NB4 (cell line): ENCODE measurements around the gene PRC1.

Source experiments
- DNase-seq: peaks from one replicate; pipeline ENCODE4 v3.0.0; 2010; ENCODE audit warnings: low read depth
- H3K4me3 ChIP-seq: one replicate; pipeline ENCODE4 v1.5.1; 2011; ENCODE audit warnings: mild to moderate bottlenecking, low read depth, low read length, moderate library complexity
- MAX ChIP-seq: IDR thresholded peaks from 2 replicates; pipeline ENCODE4 v1.6.1; 2011; ENCODE audit warnings: low read depth, low read length
- MYC ChIP-seq: IDR thresholded peaks from 2 replicates; pipeline ENCODE4 v1.6.1; 2011; ENCODE audit warnings: low read depth, low read length
- POLR2A ChIP-seq: IDR thresholded peaks from 2 replicates; pipeline ENCODE4 v1.6.1; 2011; ENCODE audit warnings: mild to moderate bottlenecking; ENCODE audit not compliant: insufficient read length; ENCODE audit errors: extremely low read depth
- TF ChIP-seq, protein P1 (sequence below): IDR thresholded peaks from one replicate; pipeline ENCODE4 v1.5.1; 2012; ENCODE audit warnings: low read depth, low read length

Gene PRC1

GRCh38 chr15:90949979-90950675 lies 44.2 kb downstream of the PRC1 start:
- no peak for DNase-seq
- H3K4me3 ChIP-seq, result peak overlapping the region; percentile 14
- TF ChIP-seq POLR2A (no peak), MAX (no peak), MYC (no peak)
- TF ChIP-seq, protein P1, sequence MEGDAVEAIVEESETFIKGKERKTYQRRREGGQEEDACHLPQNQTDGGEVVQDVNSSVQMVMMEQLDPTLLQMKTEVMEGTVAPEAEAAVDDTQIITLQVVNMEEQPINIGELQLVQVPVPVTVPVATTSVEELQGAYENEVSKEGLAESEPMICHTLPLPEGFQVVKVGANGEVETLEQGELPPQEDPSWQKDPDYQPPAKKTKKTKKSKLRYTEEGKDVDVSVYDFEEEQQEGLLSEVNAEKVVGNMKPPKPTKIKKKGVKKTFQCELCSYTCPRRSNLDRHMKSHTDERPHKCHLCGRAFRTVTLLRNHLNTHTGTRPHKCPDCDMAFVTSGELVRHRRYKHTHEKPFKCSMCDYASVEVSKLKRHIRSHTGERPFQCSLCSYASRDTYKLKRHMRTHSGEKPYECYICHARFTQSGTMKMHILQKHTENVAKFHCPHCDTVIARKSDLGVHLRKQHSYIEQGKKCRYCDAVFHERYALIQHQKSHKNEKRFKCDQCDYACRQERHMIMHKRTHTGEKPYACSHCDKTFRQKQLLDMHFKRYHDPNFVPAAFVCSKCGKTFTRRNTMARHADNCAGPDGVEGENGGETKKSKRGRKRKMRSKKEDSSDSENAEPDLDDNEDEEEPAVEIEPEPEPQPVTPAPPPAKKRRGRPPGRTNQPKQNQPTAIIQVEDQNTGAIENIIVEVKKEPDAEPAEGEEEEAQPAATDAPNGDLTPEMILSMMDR, result no peak

- no peak for TF ChIP-seq MYC
- TF ChIP-seq POLR2A, result no peak
- TF ChIP-seq MAX, result no peak
- TF ChIP-seq, protein P1, result no peak
- no peak for DNase-seq
- no peak overlapping the region for H3K4me3 ChIP-seq
These were observed 45.8 kb downstream of the PRC1 start for GRCh38 chr15:90948506-90948905.

- TF ChIP-seq MYC (no peak; the same call in 1 of the 2 replicates), MAX (0 out of 2 replicates have a peak, but pooled peaks have one; percentile 10)
- H3K4me3 ChIP-seq, result no peak overlapping the region
- DNase-seq, result peak; percentile 61
These were observed 46.6 kb downstream of the PRC1 start for GRCh38 chr15:90947577-90948357.

- no peak for DNase-seq
- H3K4me3 ChIP-seq, result no peak overlapping the region
- TF ChIP-seq MAX (no peak), POLR2A (no peak), MYC (no peak)
- TF ChIP-seq, protein P1, result no peak
These were observed 47.3 kb downstream of the PRC1 start for GRCh38 chr15:90946941-90947576.

DNA sequence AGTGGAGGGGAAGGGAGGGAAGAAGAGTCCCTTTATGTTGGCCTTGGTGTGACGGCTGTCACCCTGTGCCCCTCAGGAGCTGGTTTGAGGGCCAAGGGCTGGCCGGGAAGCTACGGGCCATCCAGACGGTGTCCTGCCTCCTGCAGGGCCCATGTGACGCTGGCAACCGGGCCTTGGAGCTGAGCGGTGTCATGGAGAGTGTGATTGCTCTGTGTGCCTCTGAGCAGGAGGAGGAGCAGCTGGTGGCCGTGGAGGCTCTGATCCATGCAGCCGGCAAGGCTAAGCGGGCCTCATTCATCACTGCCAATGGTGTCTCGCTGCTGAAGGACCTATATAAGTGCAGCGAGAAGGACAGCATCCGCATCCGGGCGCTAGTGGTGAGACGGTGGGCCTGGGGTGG lies 47.8 kb downstream of the PRC1 start:
- no peak for TF ChIP-seq MAX
- TF ChIP-seq POLR2A, result no peak
- TF ChIP-seq MYC, result no peak
- TF ChIP-seq, protein P1, result no peak
- no peak for DNase-seq
- H3K4me3 ChIP-seq, result no peak overlapping the region

GRCh38 chr15:90945091-90945490 lies 49.2 kb downstream of the PRC1 start:
- TF ChIP-seq, protein P1, result no peak
- TF ChIP-seq POLR2A, result no peak
- no peak for TF ChIP-seq MAX
- no peak for TF ChIP-seq MYC
- no peak overlapping the region for H3K4me3 ChIP-seq
- DNase-seq, result no peak
